Activated T-helper 2 cell treated with anti-CD3 and anti-CD28 coated beads, Interferon-gamma antibody, Interleukin-2, Interleukin-4, amounts not matched to agents 10 μg/mL and 5 μg/mL and 100 μg/mL, durations not matched to agents 14 hours and 24 hours and 36 hours (primary cell): Measurements from ENCODE around the gene PARD3B. TPM values are rescaled to one million over a fixed set of nuclear protein-coding genes. Genes with fewer than 3 reads are reported as not detected.

Experiments used
- DNase-seq: peaks from one replicate; pipeline ENCODE4 v3.0.0; 2021; ENCODE audit warnings: low spot score
- H3K27ac Mint-ChIP-seq: one replicate; pipeline ENCODE4 v1.8.0; 2021; ENCODE audit warnings: mixed read lengths
- H3K27me3 Mint-ChIP-seq: one replicate; pipeline ENCODE4 v1.8.0; 2021; ENCODE audit warnings: low read depth, mixed read lengths
- H3K36me3 Mint-ChIP-seq: one replicate; pipeline ENCODE4 v1.8.0; 2021; ENCODE audit warnings: low read depth, mixed read lengths
- H3K4me1 Mint-ChIP-seq: one replicate; pipeline ENCODE4 v1.8.0; 2021; ENCODE audit warnings: low read depth, mixed read lengths
- H3K4me3 Mint-ChIP-seq: one replicate; pipeline ENCODE4 v1.8.0; 2021; ENCODE audit warnings: low read depth, mild to moderate bottlenecking, moderate library complexity, mixed read lengths
- H3K9me3 Mint-ChIP-seq: one replicate; pipeline ENCODE4 v1.8.0; 2021; ENCODE audit warnings: mixed read lengths
- intact Hi-C: fragments of 100-400 bp; cut with micrococcal nuclease; formaldehyde crosslinking; loops from one replicate; pipeline ENCODE4 v1.15.1; 2023
- total RNA-seq: library from RNA; stranded (reverse); gene quantifications from 2 replicates; pipeline ENCODE4 v1.2.3, GENCODE V29; 2022

Gene PARD3B
- total RNA-seq, 1 donor from 2014 or later: 0.39 TPM

DNA sequence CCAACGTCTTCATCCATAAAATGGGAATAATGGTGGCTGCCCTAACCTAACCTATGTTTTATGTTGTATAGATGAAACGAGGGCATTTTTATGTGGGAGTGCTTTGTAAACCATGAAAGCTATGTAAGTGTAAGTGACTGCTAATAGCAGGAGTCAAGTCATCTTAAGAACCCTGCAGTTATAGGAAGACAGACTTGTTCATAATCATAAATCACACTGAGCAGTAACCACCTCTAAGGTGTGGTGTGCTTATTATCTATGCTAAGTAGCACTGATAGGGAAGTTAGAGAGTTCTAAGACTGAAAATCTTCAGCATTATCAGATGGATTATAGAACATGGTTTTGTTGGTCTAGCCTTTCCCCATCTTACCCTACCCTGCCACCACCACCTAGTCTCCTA lies 1112.8 kb downstream of the PARD3B start:
- no peak overlapping the region for H3K4me3 Mint-ChIP-seq
- H3K27ac Mint-ChIP-seq: no peak overlapping the region
- no peaks in the 10 kb centered on the region for H3K36me3 Mint-ChIP-seq
- intact Hi-C loops: no loop called here
- H3K4me1 Mint-ChIP-seq: peaks cover 50% of the 10 kb centered on the region
- no peaks in the 10 kb centered on the region for H3K9me3 Mint-ChIP-seq
- DNase-seq: no peak
- H3K27me3 Mint-ChIP-seq: no peaks in the 10 kb centered on the region

DNA sequence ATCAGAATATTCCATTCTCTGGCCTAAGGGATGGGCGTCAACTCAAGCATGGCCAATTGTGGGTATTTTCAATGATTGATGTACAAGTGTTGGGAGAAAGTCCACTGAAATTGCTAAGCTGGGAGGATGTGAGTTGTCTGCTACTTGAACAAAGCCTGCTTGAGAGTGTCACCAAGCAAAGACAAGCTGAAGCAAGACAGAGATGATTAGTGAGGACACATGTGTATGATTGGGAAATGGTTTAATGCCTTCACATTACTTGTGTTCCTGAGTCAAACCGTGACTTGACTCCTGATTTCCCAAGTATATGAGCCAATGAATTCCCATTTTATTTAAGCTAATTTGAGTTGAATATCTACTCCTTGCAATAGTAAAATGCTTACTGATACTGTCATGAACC lies 1113.3 kb downstream of the PARD3B start:
- Mint-ChIP-seq H3K27ac (no peak overlapping the region), H3K27me3 (no peaks in the 10 kb centered on the region), H3K4me1 (peaks cover 53% of the 10 kb centered on the region), H3K9me3 (no peaks in the 10 kb centered on the region), H3K4me3 (no peak overlapping the region), H3K36me3 (no peaks in the 10 kb centered on the region)
- intact Hi-C loops: no loop called here
- DNase-seq: no peak

DNA sequence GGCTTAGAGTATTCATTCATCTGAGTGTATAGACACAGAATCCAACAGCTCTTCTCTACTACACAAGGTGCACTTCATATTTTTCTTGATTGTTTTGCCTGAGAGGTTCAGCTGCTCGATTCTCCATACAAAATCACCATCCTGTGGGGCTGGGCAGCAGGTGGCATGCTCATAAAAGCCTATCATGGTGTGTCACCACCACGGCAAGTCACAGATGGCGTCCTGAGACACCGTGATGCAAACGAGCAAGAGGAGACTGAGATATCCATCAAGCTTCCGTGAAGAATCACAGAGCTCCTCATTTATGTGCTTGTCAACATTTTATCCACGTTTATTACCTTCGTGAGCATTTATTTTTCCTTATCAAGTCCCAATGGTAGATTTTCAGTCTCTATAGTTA lies 1114.6 kb downstream of the PARD3B start:
- Mint-ChIP-seq H3K4me3 (no peak overlapping the region), H3K27me3 (no peaks in the 10 kb centered on the region), H3K9me3 (peaks cover 5% of the 10 kb centered on the region), H3K36me3 (no peaks in the 10 kb centered on the region), H3K27ac (no peak overlapping the region), H3K4me1 (peaks cover 60% of the 10 kb centered on the region)
- no peak for DNase-seq
- intact Hi-C loops: loop anchor here (2.0 to 5.0 kb wide), 3 partner anchors 19 to 188 kb away; no protein-coding TSS in a partner anchor

DNA sequence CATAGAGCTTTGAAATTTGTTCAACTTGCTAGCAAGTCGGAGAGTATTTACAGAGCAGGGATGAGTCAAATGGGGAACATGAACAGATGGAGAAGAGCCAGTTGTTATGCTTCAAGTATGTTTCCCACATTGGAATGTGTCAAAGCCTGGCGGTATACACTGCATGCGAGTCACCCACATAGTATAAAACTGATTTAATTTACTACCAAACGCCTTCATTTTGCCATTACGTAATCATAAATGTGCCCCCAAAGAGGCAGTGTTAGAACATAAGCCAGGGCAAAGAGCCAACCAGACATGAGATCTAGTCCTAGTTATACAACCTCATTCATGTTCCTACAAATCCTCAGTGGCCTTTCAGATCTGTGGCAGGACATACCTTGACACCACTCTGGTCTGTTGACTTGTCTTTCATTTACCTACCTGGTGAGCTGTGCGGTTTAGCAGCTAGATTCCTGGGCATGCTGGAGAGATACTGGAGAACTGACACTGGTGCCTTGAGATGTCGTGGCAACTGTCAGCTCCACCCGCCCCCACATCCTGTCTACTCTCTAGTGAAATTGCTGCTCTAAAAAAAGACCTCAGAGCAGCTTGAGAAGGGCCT lies 1115.3 kb downstream of the PARD3B start:
- Mint-ChIP-seq H3K4me1 (peaks cover 54% of the 10 kb centered on the region), H3K4me3 (peak overlapping the region; percentile 27), H3K27ac (peak overlapping the region; percentile 63), H3K27me3 (no peaks in the 10 kb centered on the region), H3K36me3 (no peaks in the 10 kb centered on the region), H3K9me3 (peaks cover 5% of the 10 kb centered on the region)
- intact Hi-C loops: loop anchor here (2.0 to 5.0 kb wide), 3 partner anchors 18 to 188 kb away; no protein-coding TSS in a partner anchor
- peak; percentile 34 for DNase-seq

DNA sequence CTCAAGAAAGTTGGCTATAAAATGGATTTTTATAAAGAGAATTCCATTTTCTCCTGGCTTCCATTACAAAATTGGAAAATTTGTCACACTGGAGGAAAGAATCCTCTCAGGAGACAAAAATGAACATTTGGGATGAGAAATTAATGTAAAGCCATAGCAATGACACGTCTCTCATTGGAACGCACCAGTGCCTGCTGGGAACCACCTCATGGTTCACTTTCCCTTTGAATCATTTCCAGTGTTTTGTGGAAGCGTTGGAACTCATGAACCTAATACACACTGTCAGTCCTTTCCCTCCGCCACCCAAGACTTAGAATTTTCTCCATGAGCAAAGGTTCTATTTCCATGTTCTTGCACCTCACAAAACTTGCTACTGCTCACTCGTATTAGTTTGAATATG lies 1116.0 kb downstream of the PARD3B start:
- Mint-ChIP-seq H3K9me3 (peaks cover 6% of the 10 kb centered on the region), H3K27me3 (no peaks in the 10 kb centered on the region), H3K4me3 (no peak overlapping the region), H3K36me3 (no peaks in the 10 kb centered on the region), H3K27ac (peak overlapping the region; percentile 63), H3K4me1 (peaks cover 56% of the 10 kb centered on the region)
- intact Hi-C loops: loop anchor here (2.0 to 5.0 kb wide), 3 partner anchors 18 to 189 kb away; no protein-coding TSS in a partner anchor
- DNase-seq: no peak

DNA sequence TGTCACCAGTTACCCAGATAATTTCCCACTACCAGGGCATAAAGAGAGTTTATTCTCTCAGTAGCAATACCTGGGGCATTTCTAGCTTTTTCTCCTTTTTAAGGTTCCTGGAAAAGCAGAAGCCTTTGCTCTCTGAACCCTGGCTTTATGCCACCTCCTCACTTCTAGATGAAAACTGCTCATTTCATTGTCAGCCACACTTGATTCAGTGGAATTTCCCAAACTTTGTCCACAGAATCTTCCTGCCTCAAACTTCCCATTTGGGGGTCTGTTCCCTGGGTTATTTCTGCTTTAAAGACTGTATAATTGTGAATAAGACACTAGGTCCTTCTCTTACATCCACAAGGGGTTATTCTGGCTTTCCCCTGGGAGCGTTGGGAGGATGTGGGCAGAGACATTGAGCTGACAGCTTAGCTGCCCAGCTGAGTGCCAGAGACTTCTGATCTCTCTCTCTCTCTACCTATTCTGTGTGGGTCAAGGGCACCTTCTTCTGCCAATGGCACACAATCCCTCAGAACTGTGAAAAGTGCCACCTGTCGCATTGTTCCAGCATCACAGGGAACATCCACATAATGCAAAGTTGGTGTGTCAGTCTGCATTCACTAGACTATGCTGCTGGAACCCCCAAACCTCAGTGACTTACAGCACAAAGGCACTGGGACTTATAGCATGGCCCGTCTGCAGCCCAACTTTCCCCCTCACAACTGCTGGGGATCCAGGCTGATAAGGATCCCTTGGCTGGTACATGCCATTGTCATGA lies 1117.1 kb downstream of the PARD3B start:
- Mint-ChIP-seq H3K9me3 (peaks cover 9% of the 10 kb centered on the region), H3K4me3 (no peak overlapping the region), H3K27me3 (no peaks in the 10 kb centered on the region), H3K27ac (no peak overlapping the region), H3K36me3 (no peaks in the 10 kb centered on the region), H3K4me1 (peaks cover 57% of the 10 kb centered on the region)
- intact Hi-C loops: loop anchor here (5.0 kb wide), 1 partner anchor 190 kb away; no protein-coding TSS in a partner anchor
- no peak for DNase-seq

DNA sequence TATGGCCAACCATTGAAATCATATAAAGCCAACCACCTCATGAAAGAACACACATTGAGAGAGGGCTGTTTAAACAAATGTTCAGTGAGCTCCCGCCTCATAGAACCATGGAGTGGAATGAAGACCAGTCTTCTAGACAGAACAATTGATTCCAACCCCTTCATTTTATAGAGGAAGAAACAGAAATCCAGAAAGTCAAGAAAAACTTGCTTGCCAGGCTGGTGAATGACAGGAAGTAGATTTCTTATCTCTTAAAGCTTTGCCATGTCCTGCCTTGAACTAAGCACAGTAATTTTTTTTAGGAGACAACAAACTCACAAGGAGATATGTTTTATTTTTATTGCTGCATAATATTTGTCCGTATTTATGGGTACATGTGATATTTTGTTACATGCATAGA lies 1120.5 kb downstream of the PARD3B start:
- peaks cover 35% of the 10 kb centered on the region for H3K4me1 Mint-ChIP-seq
- peaks cover 30% of the 10 kb centered on the region for H3K9me3 Mint-ChIP-seq
- no peak for DNase-seq
- H3K36me3 Mint-ChIP-seq: no peaks in the 10 kb centered on the region
- intact Hi-C loops: no loop called here
- no peak overlapping the region for H3K4me3 Mint-ChIP-seq
- no peaks in the 10 kb centered on the region for H3K27me3 Mint-ChIP-seq
- H3K27ac Mint-ChIP-seq: no peak overlapping the region
